ENCODE data around the gene PCP4. TPM values are rescaled to one million over a fixed set of nuclear protein-coding genes. Genes with fewer than 3 reads are reported as not detected.

The PCP4 gene
- total and polyA plus RNA-seq, 10 donors: 0.98 to 5.4 (median 1.7) TPM; not detected in 5

GRCh38 chr21:39938086-39938625 is 70.9 kb downstream of the PCP4 start:
- WGBS, 5 donors: 69 to 82% (median 75%) methylated on average over 8 of the region's 8 CpGs

GRCh38 chr21:39946199-39946598 is 79.0 kb downstream of the PCP4 start:
- H3K9me3 ChIP-seq: peaks cover 0 to 22% (median 10%) of the 10 kb centered on the region in 8 donors
- no peak overlapping the region for H3K4me3 ChIP-seq
- no peaks in the 10 kb centered on the region for H3K36me3 ChIP-seq
- DNase-seq: no peak
- no peak overlapping the region for H3K27ac ChIP-seq
- TF ChIP-seq POLR2A (IDR thresholded peaks at IDR 0.05) (no peak), CTCF (IDR thresholded peaks at IDR 0.05 in 8 of 11, conservative IDR thresholded peaks at IDR 0.05 in 3 of 11) (no peak), POLR2AphosphoS5 (IDR thresholded peaks at IDR 0.05) (no peak)
- intact Hi-C loops (cut with DNase I; ENCODE audit: low total_unique reads): no loop called here
- H3K27me3 ChIP-seq (replicated peaks in 1 of 7): peaks cover 0 to 3% (median 0%) of the 10 kb centered on the region in 7 donors
- H3K4me1 ChIP-seq: no peaks in the 10 kb centered on the region
- WGBS, 5 donors: 69 to 89% (median 81%) methylated on average over 2 of the region's 2 CpGs

More at GRCh38 chr21:39938086-39938625, 70.9 kb downstream of the PCP4 start:
- intact Hi-C loops (cut with DNase I; ENCODE audit: low total_unique reads): no loop called here
- H3K36me3 ChIP-seq: no peaks in the 10 kb centered on the region
- no peaks in the 10 kb centered on the region for H3K4me1 ChIP-seq
- H3K27me3 ChIP-seq (replicated peaks in 1 of 7): peaks cover 0 to 5% (median 0%) of the 10 kb centered on the region in 7 donors
- no peak overlapping the region for H3K4me3 ChIP-seq
- TF ChIP-seq POLR2A (IDR thresholded peaks at IDR 0.05) (no peak), CTCF (IDR thresholded peaks at IDR 0.05 in 8 of 11, conservative IDR thresholded peaks at IDR 0.05 in 3 of 11) (no peak), POLR2AphosphoS5 (IDR thresholded peaks at IDR 0.05) (no peak)
- peaks cover 0 to 12% (median 0%) of the 10 kb centered on the region in 8 donors for H3K9me3 ChIP-seq
- no peak overlapping the region for H3K27ac ChIP-seq
- DNase-seq: no peak

GRCh38 chr21:39947031-39947430 is 79.8 kb downstream of the PCP4 start:
- no peak for TF ChIP-seq POLR2A (IDR thresholded peaks at IDR 0.05)
- no peak for TF ChIP-seq POLR2AphosphoS5 (IDR thresholded peaks at IDR 0.05)
- TF ChIP-seq CTCF (IDR thresholded peaks at IDR 0.05 in 8 of 11, conservative IDR thresholded peaks at IDR 0.05 in 3 of 11): no peak
- Histone ChIP-seq H3K27me3 (replicated peaks in 1 of 7) (peaks cover 0 to 11% (median 0%) of the 10 kb centered on the region in 7 donors), H3K9me3 (peaks cover 0 to 22% (median 10%) of the 10 kb centered on the region in 8 donors), H3K27ac (no peak overlapping the region), H3K36me3 (no peaks in the 10 kb centered on the region), H3K4me3 (no peak overlapping the region), H3K4me1 (no peaks in the 10 kb centered on the region)
- DNase-seq: no peak
- intact Hi-C loops (cut with DNase I; ENCODE audit: low total_unique reads): no loop called here
- 50 to 76% (median 59%) methylated on average over 1 of the region's 1 CpG for WGBS, 5 donors

GRCh38 chr21:39951183-39952101 is 84.2 kb downstream of the PCP4 start:
- H3K4me1 ChIP-seq: no peaks in the 10 kb centered on the region
- TF ChIP-seq POLR2A (IDR thresholded peaks at IDR 0.05): no peak
- TF ChIP-seq CTCF (IDR thresholded peaks at IDR 0.05 in 8 of 11, conservative IDR thresholded peaks at IDR 0.05 in 3 of 11): no peak
- TF ChIP-seq POLR2AphosphoS5 (IDR thresholded peaks at IDR 0.05): no peak
- no peak overlapping the region for H3K27ac ChIP-seq
- 70 to 79% (median 76%) methylated on average over 18 of the region's 18 CpGs for WGBS, 5 donors
- intact Hi-C loops (cut with DNase I; ENCODE audit: low total_unique reads): no loop called here
- H3K27me3 ChIP-seq (replicated peaks in 1 of 7): peaks cover 0 to 15% (median 0%) of the 10 kb centered on the region in 7 donors
- peaks cover 0 to 2% (median 0%) of the 10 kb centered on the region in 8 donors for H3K9me3 ChIP-seq
- H3K4me3 ChIP-seq: no peak overlapping the region
- no peaks in the 10 kb centered on the region for H3K36me3 ChIP-seq
- DNase-seq: no peak

Data from spleen (tissue), 11 donors.